Right forelimb (tissue), 1 donor: ENCODE data around the gene TBC1D3B.
"Not testable (repeated sequence)": the region's sequence is repeated elsewhere in the genome, so short reads cannot be mapped to it uniquely, and the experiment has no call there.

Experiments
- DNase-seq: peaks from one replicate; pipeline ENCODE4 v3.0.0-alpha.2; 2018

The TBC1D3B gene

DNA sequence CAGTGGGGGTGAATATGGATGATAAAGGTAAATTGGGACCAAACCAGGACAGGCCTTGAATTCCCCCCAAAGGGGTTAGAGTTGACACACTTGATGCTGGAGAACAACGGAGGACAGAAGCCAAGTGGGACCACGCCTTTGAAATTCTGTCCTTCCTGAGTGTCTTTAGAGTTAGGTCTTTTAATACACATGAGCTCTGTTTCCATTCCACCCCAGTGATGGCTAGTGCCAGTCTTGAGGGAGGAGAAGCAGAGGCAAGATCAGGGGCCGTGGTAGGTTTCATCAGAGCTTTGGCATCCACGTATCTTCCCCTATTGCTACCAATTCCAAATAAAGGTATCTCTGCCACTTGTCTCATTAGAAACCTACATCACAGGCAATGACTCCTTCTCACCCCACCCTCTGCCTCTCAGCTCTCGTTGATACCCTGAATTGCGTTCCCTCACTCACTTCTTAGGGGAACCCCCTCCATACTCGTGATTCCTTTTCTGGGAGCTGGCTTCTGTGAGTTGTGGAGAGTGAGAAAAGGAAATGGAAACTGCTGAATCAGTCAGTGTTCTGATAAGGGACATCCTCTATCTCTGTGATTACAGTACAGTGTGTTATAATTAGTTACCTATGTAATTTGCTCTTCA, 22.5 kb upstream of the TBC1D3B start:
- no peak for DNase-seq

DNA sequence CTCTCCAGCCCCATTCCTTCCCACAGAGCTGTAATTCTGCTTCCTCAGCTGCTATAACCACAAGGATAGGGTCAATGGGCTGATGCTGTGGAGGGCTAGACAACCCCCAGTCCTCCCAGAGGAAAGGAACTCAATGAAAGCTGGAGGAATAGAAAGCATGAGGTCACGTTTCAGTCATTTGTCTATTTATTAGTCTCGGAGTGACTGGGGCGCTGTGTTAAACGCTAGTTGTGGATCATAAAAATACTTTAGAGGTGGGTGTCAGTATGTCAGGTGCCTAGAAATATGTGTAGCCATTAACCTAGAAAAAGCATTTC, 20.9 kb upstream of the TBC1D3B start:
- DNase-seq, result no peak

DNA sequence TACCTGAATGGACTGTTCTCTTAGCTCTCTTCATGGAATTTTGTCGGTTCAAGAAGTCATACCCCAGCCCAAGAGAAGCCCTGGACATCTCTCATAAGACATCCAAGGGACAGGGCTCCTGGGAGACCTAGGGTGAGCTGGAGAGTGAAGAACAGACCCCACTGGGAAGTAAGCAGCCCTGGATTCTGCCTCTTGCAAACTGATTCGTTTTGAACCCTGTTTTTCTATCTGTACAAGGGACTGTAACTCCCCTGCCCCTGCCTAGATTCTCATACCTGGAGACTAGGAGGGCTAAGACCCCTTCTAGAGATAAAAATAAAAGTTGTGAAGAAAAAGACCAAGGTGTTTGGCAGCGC, 19.7 kb upstream of the TBC1D3B start:
- DNase-seq, result no peak

DNA sequence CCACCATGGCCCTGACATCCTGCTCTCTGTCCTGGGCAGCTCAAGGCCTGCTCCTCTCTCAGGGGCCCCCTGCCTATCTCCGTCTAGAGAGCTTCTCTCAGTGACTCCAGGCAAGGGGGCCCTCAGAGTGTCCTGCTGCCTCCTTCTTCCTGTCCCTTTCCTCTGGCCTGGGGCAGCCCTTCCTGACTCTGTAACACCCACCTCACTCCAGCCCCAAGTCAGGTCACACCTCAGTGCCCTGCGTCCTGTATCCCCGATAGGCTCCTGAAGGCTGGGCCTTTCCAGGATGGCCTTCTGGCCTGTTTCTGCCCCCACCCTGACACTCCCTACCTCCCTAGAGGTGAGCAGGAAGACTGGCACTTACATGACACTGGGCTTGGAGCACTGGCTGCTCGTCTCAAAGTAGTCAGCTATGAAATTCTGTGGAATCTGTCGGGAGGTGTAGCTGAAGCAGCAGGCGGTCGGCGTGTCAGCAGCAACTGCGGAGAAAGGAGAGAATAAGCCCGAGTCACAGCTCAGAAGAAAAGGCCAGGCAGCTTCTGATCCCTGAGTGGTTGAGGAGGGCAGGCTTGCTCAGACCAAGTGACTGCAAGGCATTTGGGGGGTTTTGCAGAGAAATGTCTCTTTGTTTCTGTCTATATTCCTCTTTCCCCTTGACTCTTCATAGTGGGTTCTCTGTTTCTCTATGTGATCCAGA, 19.1 kb upstream of the TBC1D3B start:
- DNase-seq, result no peak

DNA sequence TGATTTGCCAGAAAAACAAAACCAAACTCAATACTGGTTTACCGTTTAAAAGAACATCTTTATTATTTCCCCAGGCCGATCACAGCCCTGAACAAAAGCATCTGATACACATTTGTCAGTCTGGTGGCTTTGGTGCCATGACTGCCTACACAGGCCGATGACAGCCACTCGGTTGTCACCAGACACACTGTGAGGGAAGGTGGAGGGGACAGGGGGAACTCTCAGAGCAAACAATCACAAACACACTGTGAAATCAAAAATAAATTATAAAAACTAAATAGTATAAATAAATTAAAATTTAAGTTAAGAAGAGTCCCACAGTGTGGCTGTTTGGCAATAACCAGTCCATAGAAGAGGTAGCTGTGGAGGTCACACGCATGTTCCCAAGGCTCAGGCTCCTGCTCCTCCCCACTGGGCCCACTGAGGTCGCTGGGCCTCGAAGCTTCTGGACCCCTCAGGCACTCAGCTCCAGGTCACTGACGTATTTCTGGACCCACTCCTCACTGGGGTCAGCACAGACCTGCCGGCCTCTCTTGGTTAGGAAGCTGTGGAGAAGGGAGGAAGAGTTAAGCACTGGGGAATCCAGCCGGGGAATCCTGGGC, 18.5 kb upstream of the TBC1D3B start:
- not testable (repeated sequence) for DNase-seq

DNA sequence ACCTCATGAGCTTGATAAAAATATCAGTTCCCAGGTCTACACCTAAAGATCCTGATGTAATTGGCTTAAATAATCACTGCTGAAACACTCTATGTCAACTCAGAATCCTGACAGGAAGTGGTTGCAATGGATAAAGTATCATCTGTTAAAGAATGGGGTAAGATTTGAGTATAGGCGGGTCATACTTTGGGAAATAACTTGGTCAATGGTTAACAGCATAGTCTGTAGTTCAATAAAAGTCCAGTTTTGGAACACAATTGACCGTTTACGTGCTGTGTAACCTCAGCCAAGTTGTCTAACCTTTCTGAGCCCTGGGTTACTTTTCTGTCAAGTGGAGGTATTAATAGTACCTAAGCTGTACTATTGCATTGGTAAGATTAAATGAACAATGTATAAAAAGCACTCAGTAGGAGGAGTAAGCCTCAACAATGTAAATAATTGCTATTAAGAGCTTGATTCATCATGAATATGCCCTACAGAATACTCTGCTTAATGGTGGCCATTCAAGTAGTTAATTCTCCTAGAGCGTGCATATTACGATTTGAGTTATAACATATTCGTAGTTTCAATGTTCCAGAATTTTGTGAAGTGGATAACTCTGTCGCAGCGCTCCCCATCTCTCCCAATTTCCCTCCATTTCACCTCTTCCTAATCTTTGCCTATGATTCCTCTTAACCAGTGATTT, 17.9 kb upstream of the TBC1D3B start:
- not testable (repeated sequence) for DNase-seq

DNA sequence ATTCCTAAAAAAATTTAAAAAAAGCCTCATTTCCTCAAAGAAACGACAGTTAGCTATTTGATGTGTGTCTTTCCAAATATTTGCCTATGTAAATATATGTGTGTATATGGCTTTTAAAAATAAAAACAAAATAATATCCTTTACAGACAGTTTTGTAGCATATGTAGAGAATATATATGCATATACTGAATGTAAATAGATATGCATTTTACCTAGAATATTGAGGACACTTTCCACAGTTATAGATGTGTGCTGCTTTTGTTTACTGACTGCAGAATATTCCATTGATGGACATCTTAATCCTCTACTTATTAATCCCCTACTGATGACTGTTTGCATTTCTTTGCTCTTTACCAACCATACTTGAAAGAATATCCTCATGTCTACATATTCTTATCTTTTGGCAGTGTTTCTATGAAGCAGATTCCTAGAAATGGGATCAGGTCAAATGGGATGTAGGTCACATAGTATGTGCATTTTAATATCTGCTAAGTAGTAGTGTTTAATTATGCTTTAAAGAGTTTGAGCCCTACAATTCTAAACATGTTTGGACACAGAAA, 16.9 kb upstream of the TBC1D3B start:
- DNase-seq, result no peak

DNA sequence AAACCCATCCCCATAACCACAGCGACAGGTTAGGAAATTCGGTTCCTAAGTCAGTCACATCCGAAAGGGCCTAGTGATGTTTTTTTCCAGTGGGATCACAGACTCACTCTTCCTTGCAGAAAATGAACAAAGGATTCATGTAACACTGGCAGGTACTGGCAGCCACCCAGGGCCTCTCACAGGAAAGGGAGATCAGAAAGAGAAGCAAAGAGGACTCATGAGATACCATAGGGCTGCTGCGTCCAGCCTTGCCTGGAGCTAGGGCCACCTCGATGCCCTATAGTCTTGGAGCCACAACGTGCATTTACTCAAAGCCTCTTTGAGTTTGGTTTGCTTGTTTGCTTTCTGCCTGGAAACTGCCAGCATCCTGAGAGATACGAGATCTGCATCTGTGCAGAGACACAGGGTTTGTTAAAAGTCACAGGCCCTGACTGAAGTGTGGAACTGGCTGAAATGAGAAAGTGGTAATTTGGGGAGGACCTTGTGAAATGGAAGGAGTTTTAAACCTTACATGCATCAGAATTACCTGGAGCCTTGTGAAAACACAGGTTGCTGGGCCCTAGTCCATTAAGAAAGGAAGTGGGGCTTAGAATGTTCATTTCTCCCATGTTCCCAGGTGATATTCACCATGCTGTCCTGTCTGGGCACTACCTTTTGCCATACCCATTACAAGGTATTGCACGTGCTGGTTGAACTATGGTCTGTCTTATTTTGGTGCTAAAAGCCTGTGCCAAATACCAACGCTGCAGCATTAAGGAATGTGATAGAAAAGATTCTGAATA, 14.3 kb upstream of the TBC1D3B start:
- DNase-seq, result not testable (repeated sequence)

DNA sequence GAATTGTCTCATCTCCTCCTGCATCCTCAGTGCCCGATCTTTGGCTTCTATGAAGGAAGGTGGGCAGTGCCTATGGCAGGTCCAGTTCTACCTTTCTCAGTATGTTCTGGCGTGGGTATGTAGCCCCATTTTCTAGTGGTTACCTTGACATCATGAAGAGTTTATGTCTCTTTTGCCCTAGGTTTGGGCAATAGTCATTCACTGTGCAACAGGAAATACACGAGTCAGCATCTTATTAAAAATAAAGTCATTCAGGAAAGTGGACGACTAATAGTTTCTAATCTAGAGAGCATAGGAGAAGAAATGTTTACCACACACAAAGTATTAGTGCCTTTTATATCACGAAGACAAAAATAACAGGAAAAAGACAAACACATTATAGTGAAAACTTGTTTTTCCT, 13.6 kb upstream of the TBC1D3B start:
- not testable (repeated sequence) for DNase-seq

DNA sequence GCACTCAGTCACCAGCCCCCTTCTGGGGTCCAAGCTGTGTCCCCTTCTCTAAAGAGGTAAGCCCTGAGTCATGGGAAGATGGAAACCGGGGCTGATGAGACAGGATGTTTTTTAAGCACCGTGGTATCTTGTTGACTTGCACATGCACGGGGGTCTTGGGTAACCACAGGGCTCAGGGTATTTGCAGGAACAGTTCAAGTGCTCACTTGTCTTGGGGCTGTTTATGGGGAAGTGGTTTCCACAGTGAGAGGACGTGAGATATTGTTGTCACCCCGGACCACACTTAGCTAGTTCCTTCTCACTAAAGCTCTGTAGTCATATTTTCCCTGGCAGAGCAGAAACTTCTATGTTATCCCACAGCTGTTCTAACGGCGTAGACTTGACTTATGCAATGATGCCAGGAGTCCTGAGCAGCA, 12.5 kb upstream of the TBC1D3B start:
- no peak for DNase-seq

DNA sequence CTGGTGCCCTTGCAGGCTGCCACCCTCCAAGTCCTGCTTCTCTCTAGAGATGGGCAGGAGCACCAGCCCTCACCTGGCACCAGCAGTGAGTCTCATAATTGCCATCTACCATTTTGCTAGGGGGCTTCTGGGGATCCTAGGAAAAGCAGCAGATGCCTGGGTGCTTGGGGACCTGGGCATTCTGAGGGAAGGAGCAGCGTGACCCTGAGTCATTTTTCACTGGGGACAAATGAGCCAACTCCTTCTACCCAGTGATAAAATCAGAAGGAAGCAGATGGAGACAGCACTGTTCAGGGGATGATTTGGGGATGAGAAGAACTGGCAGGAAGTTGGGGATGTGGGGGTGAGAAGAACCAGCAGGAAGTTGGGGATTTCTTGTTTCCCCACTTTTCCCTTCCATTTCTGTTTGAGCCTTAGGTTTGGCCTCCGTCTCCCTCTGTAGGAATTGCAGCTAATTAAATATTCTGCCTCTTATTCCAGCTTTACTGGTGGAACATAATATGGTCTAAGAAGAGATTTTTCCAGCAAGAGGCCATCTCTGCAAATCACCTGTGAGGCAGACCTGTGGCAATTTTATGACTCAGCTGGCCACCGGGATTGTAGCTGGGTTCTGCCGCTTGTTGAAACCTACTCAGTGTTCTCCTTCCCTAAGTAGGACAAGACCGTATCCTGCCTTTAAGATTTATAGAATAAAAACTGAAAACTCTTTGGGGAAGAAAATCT, 11.7 kb upstream of the TBC1D3B start:
- DNase-seq, result not testable (repeated sequence)

DNA sequence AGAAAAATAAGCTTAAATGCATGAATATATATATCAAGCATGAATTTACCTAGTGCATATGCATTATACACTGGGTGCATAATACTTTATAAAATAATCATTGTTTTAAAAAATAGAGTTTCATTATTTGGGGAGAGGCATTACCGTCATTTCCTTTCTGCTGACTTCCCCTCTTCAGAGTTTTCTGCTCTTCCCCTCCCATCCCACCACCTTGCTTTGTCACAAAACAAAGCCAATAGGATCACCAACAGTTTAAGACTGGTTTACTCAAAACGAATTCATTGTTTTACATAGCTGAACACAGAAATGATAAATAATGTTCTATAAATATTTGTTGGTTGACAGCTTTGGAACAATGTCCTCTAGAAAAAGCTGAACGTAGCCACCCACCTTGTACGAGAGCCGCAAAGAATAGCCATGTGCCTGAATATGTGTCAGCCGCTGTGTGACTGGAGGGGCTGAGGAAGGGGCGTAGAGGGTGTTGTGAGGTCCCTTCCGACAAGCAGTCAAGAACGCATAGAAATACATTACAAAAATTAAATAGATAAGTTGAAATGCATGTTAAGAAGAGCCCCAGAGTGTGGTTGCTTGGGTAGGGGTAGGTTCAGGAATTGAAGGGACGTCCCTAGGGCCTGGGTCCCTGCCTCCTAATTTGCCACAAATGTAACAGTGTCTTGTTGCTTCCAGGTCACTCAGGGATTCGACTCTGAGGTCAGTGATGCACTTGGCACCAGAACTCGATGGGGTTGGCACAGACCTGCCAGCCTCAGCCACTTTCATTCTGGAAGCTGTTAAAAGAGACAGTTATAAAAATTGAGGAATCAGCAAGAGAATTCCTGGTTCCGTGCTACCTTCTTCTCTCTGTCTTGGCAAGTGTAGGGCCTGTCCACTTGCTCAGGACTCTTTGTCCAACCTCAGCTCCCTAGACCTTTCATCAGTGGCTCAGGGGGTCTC, 10.7 kb upstream of the TBC1D3B start:
- not testable (repeated sequence) for DNase-seq

DNA sequence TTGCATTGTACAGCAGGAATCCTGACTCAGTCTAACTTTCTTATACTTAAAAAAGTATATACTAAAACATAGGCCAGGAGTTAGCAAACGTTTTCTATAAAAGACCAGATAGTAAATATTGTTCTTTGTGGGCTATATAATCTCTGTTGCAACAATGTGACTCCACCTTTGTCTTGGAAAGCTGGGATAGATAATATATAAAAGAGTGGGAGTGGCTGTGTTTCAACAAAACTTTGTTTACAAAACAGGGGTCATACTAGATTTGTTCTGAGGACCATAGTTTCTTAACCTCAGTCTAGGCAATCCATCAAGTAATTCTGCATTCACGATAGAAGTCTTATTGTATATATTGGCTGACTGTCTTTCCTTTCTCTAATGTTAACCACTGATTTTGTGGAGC, 9.0 kb upstream of the TBC1D3B start:
- no peak for DNase-seq

DNA sequence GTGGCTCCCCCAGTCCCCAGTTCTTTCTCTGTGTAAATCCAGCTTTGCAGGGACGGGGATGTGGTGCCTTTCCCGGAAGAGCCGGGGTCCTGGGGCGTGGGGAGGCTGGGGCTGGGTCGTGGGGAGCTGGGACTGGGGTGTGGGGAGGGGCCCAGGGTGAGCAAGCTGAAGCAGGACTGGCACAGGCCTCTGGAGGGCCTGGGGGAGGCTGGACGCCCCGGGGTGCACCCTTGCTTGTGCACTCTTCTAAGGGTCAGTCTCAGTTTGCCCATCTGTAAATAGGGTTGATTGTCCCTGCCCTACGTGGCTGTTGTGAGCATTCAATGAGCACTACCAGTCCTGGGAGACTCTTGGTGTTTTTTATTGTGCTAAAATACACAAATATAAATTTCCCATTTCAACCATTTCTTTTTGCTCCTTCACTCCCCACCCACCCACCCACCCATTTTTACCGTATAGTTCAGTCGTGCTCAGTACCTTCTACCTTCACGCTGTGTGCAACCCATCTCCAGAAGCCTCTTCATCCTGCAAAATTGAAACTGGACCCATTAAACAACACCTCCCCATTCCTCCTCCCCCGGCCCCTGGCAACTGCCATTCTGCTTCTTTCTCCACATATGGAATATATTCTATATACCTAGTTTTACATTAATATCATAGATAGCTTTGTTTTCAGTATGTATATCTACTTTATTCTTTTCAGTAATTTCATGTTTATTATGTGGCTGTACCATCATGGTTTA, 7.8 kb upstream of the TBC1D3B start:
- no peak for DNase-seq

DNA sequence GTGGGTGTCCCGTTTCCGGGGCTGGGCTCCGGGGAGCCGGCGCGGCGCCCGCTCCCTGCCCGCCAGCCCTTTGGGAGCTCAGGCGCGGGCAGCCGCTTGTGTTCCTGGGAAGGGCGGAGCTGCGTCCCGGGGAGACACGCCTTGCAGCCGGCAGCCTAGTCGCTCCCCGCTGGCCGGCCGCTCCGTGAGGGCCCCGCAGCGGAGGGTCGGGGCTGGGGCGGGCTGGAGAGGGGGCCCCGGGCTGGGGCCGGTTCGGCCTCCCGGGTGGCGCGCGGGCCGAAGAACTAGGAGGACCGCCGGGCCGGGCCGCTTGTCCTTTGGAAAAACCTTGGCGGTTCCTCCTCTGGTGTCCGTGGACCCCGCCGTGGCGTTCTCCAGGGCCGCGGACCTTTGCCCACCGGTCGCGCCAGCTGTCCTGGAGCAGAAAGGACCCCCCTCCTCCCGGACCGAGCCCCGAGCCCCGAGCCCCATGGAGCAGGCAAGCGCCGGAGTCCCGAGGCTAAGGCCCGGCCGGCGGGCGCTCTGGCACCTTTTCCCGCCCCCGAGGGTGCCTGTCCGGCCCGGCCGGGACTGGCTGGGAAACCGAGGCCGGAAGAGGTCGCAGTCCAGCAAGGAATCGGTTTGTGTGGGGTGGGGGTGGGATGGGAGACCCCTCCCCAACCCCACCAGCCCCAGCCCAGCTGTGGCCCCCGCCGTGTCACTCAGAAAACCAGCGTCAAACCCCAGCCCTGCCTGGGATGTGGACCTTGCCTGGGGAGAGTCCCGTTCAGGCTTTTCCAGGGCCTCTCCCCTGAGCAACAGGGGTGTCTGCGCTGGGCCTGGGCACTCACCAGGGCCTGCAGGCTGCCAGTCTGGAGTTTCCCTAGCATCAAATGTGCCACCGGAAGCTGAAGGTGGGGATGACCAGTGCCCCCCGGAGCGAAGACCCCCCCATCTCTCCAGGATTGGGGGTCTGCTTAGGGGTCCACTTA, 6.8 kb upstream of the TBC1D3B start:
- DNase-seq, result peak; percentile 84

DNA sequence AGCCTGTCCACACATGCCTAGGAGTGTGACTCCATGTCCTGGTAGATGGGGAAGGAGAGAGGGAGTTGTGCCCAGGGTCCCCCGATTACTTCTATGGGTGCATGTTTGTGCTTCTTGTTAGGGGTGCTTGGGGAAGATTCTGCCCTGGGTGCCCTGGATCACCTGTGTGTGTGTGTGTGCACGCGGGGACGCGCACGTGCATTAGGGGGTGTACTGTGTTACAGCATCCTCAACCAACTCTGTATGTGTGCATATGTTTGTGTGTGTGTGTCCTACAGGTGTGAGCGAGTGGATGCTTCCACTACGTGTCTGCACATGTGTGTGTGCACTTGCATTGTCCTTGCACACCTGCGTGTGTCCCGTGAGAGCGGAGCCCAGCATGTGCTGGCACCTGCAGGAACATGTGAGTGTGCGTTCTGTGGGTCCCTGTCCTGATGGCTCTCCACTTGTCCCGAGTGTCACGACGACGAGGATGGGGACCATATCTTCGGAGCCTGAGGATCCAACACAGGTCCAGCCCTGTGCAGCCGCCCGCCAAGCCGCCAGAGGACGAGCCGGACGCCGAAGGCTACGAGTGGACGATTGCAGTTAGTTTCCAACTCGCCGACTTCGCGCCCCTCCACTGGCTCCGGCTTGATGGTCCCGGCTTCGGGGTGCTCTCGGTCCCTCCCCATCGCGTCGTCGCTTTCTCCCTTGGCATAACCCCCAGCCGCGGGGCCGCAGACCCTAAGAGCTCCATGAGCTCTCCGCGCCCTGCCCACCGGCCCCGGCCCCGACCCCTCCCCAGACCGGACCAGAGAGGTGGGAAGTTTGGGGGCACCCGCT, 6.0 kb upstream of the TBC1D3B start:
- no peak for DNase-seq

DNA sequence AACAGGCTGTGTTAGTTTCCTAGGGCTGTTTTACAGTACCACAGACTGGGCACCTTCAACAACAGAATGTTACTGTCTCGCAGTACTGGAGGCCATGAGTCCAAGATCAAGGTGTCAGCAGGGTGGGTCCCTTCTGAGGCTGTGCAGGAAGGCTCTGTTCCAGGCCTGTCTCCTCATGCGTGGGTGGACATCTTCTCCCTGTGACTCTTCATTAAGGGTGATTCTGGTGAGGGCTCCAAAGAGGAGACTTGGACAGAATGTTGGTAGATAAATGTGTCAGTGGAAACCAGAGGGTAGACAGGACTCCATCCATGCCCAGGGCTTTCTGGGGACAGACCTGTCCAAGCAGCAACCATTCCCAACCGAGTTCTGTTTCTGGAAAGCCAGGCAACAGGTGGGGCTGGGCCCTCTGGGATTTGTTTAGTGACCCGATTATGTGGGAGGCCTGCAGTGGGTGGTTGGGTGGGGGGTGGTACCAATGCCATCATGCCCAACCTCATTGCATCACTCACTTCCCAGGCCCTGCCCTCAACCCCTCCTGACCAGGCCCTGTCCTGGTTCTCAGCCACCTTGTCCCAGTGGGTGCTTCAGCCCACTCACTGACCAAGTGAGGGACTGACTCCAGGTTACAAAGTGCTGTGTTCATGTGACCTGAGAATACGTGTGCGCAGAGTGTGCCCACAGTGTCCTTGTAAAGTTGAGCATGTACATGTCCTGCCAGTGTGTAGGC, 5.2 kb upstream of the TBC1D3B start:
- not testable (repeated sequence) for DNase-seq
